ENCODE measurements around the gene PDLIM1. TPM values are rescaled to one million over a fixed set of nuclear protein-coding genes. Genes with fewer than 3 reads are reported as not detected.

PDLIM1 gene
- total and polyA plus RNA-seq, 9 of the 15 experiments (the other 6 are each of a cell fraction or from before 2014, with no cell fraction given) = 19.8 to 164 (median 39.1) TPM

DNA sequence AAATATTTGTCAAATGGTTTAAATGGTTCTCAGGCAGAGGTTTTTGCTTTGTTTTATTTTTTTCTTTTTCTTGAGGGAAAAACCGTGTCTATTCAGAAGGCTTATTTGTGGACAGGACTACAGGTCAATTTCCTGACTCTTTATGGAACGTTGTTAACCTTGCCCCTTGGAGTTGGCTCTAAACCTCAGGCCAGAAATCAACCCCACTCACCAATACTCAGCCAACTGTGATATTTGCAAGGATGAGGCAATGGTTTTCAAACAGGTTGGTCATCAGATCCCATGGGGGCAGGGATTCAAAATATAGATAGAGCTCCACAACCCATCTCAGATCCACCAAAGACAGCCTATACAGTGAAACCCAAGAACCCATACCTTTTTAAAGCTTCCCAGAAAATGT is 10.2 kb downstream of the PDLIM1 start:
- peaks cover 18 to 36% of the 10 kb centered on the region in 2 experiments for H3K4me1 ChIP-seq (replicated peaks in 1 of 2; ENCODE audit: control insufficient read depth in 2 of 2, insufficient read depth in 2 of 2, low read length in 2 of 2)
- H2AFZ ChIP-seq (ENCODE audit: low read depth, low read length) = no peak overlapping the region
- H3K9me1 ChIP-seq (ENCODE audit: control insufficient read depth, insufficient read depth, low read length) = peaks cover 4% of the 10 kb centered on the region
- intact Hi-C loops (cut with micrococcal nuclease) (no loop called here), in situ Hi-C loops (cut with MboI) (no loop called here)
- H3K9me3 ChIP-seq (replicated peaks; ENCODE audit: control insufficient read depth, insufficient read depth, low read depth, low read length) = no peaks in the 10 kb centered on the region; the same call in 1 of the 2 replicates
- ChIA-PET CTCF (ENCODE audit: low intra/inter-chr PET ratio) (no interaction called here), POLR2A (interaction anchor here (1.0 kb wide), 1 partner anchor 33 kb away, joined by 4 read pairs; no protein-coding TSS in a partner anchor)
- no TSS peak for BruUV-seq (replicated peaks)
- H3K27ac ChIP-seq (ENCODE audit: extremely low read depth, low read depth, low read length) = no peak overlapping the region
- ATAC-seq (no peak), FAIRE-seq (no peak), DNase-seq (ENCODE audit: extremely low read depth in 1 of 4, low spot score in 3 of 4) (no peak)
- no peak for TF ChIP-seq ZNF79 (CRISPR knock-in tag; IDR thresholded peaks at IDR 0.05; ENCODE audit: low read depth)
- TF ChIP-seq HSF4 (CRISPR knock-in tag; IDR thresholded peaks at IDR 0.05; ENCODE audit: borderline replicate concordance) = no peak
- no peak for TF ChIP-seq ZNF316 (IDR thresholded peaks at IDR 0.05)
- no peak for TF ChIP-seq ATF1 (CRISPR knock-in tag; IDR thresholded peaks at IDR 0.05)
- no peak for TF ChIP-seq ATF1 (tag; IDR thresholded peaks at IDR 0.05)
- TF ChIP-seq, protein P1, sequence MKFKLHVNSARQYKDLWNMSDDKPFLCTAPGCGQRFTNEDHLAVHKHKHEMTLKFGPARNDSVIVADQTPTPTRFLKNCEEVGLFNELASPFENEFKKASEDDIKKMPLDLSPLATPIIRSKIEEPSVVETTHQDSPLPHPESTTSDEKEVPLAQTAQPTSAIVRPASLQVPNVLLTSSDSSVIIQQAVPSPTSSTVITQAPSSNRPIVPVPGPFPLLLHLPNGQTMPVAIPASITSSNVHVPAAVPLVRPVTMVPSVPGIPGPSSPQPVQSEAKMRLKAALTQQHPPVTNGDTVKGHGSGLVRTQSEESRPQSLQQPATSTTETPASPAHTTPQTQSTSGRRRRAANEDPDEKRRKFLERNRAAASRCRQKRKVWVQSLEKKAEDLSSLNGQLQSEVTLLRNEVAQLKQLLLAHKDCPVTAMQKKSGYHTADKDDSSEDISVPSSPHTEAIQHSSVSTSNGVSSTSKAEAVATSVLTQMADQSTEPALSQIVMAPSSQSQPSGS (CRISPR knock-in tag; IDR thresholded peaks at IDR 0.05) = no peak
- no peak for TF ChIP-seq POLR2H (tag; IDR thresholded peaks at IDR 0.05; ENCODE audit: low read depth)
- TF ChIP-seq SUPT5H (IDR thresholded peaks at IDR 0.05) = no peak
- TF ChIP-seq, protein P2, sequence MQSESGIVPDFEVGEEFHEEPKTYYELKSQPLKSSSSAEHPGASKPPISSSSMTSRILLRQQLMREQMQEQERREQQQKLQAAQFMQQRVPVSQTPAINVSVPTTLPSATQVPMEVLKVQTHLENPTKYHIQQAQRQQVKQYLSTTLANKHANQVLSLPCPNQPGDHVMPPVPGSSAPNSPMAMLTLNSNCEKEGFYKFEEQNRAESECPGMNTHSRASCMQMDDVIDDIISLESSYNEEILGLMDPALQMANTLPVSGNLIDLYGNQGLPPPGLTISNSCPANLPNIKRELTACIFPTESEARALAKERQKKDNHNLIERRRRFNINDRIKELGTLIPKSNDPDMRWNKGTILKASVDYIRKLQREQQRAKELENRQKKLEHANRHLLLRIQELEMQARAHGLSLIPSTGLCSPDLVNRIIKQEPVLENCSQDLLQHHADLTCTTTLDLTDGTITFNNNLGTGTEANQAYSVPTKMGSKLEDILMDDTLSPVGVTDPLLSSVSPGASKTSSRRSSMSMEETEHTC (IDR thresholded peaks at IDR 0.05) = no peak
- no peak for TF ChIP-seq NFRKB (IDR thresholded peaks at IDR 0.05; ENCODE audit: low read depth)
- no peak for TF ChIP-seq ZNF766 (CRISPR knock-in tag; conservative IDR thresholded peaks at IDR 0.05)
- TF ChIP-seq KAT8 (IDR thresholded peaks at IDR 0.05; ENCODE audit: low read depth) = no peak
- no peak for TF ChIP-seq CXXC5 (CRISPR knock-in tag; IDR thresholded peaks at IDR 0.05)
- TF ChIP-seq NR2C2 (CRISPR knock-in tag; IDR thresholded peaks at IDR 0.05) = no peak
- no peak for TF ChIP-seq NR2C2 (tag; IDR thresholded peaks at IDR 0.05)
- no peak for TF ChIP-seq SOX6 (IDR thresholded peaks at IDR 0.05)
- TF ChIP-seq CBFA2T2 (conservative IDR thresholded peaks at IDR 0.05) = no peak
- TF ChIP-seq SREBF2 (CRISPR knock-in tag; IDR thresholded peaks at IDR 0.05) = no peak
- TF ChIP-seq, protein P3, sequence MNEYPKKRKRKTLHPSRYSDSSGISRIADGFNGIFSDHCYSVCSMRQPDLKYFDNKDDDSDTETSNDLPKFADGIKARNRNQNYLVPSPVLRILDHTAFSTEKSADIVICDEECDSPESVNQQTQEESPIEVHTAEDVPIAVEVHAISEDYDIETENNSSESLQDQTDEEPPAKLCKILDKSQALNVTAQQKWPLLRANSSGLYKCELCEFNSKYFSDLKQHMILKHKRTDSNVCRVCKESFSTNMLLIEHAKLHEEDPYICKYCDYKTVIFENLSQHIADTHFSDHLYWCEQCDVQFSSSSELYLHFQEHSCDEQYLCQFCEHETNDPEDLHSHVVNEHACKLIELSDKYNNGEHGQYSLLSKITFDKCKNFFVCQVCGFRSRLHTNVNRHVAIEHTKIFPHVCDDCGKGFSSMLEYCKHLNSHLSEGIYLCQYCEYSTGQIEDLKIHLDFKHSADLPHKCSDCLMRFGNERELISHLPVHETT (CRISPR knock-in tag; conservative IDR thresholded peaks at IDR 0.05 in 1 of 2, IDR thresholded peaks at IDR 0.05 in 1 of 2) = no peak
- TF ChIP-seq TGIF2 (CRISPR knock-in tag; IDR thresholded peaks at IDR 0.05) = no peak
- TF ChIP-seq PTTG1 (tag; IDR thresholded peaks at IDR 0.05; ENCODE audit: low read depth) = no peak
- H4K20me1 ChIP-seq (replicated peaks; ENCODE audit: control insufficient read depth, insufficient read depth, low read length) = peaks cover 15% of the 10 kb centered on the region
- no peak overlapping the region for H3K4me3 ChIP-seq
- H3K27me3 ChIP-seq (ENCODE audit: control insufficient read depth in 2 of 2, insufficient read depth in 2 of 2, low read length in 2 of 2) = no peaks in the 10 kb centered on the region
- 50% methylated on average over 2 of the region's 2 CpGs for WGBS (ENCODE audit: insufficient coverage, low coverage, missing lambda C conversion rate)
- peaks cover 4% of the 10 kb centered on the region; the same call in 1 of the 3 replicates for H3K36me3 ChIP-seq (ENCODE audit: control insufficient read depth, insufficient read depth, low read length)
- H3K4me2 ChIP-seq (ENCODE audit: insufficient read depth, low read length) = no peak overlapping the region
- peaks cover 92% of the 10 kb centered on the region for H3K79me2 ChIP-seq (ENCODE audit: control insufficient read depth, insufficient read depth, low read length)
- no peak overlapping the region for H3K9ac ChIP-seq (ENCODE audit: insufficient read depth in 1 of 2, low read depth in 2 of 2, low read length in 2 of 2)

Data from K562 (cell line).